HepG2 (cell line): Measurements from ENCODE around the gene APBB2. TPM values are rescaled to one million over a fixed set of nuclear protein-coding genes. Genes with fewer than 3 reads are reported as not detected.

Experiments
- ATAC-seq: fragments of 200-7000 bp; cut with Tn5 transposase; 3 replicates; pipeline ENCODE4 v1.9.1; 2020; ENCODE audit warnings: mild to moderate bottlenecking, moderate library complexity
- BruUV-seq: library from RNA; stranded (reverse); fragments of 400-500 nt; replicated peaks from 2 replicates; lab custom pipeline; 2021; lab: Mats Ljungman, UMichigan
- CTCF ChIA-PET: fragments of 300-600 bp; formaldehyde crosslinking; extraction: SDS; loops from one replicate; lab custom pipeline; 2021; ENCODE audit warnings: low total read pairs, inconsistent platforms, low intra/inter-chr PET ratio; lab: Yijun Ruan, JAX
- POLR2A ChIA-PET: fragments of 350-600 bp; sonication (Branson Sonifier 250); formaldehyde crosslinking; loops from one replicate; lab custom pipeline; 2020; ENCODE audit warnings: antibody characterized with exemption, inconsistent platforms; lab: Yijun Ruan, JAX
- DNase-seq: peaks from one replicate; pipeline ENCODE4 v3.0.0-alpha.2; 2015; ENCODE audit warnings: low spot score
- FAIRE-seq: peaks from 3 replicates; lab custom pipeline; 2011; peaks lifted over from hg19 to GRCh38; lab: Jason Lieb, UNC
- H2AFZ ChIP-seq: one replicate; pipeline ENCODE4 v1.6.1; 2011; ENCODE audit warnings: low read length, inconsistent platforms
- H3K27ac ChIP-seq: fragments of 300-600 bp; 3 replicates; pipeline ENCODE4 v1.8.0; 2011; ENCODE audit warnings: mixed run types, mild to moderate bottlenecking, mixed read lengths, low read length, inconsistent platforms; ENCODE audit not compliant: insufficient read depth; ENCODE audit errors: extremely low read length
- H3K27me3 ChIP-seq, 2 experiments: fragments of 200-600 bp in 1 of 2; 2 replicates in 1 of 2; 3 replicates in 1 of 2; pipeline versions ENCODE4 v1.6.0 to v1.8.0; 2011; ENCODE audit warnings: low read length in 2 of 2, mild to moderate bottlenecking in 2 of 2, moderate library complexity in 2 of 2, inconsistent platforms in 1 of 2; ENCODE audit not compliant: insufficient read depth in 2 of 2, control insufficient read depth in 1 of 2
- H3K36me3 ChIP-seq, 2 experiments: fragments of 200-600 bp in 1 of 2; replicated peaks in 1 of 2; 2 replicates in 1 of 2; 3 replicates in 1 of 2; pipeline versions ENCODE4 v1.5.1 to v1.8.0; 2011; ENCODE audit warnings: low read length in 2 of 2, inconsistent platforms in 1 of 2; ENCODE audit not compliant: insufficient read depth in 2 of 2, control insufficient read depth in 1 of 2
- H3K4me1 ChIP-seq: 2 replicates; pipeline ENCODE4 v1.5.1; 2012; ENCODE audit warnings: low read length, inconsistent platforms; ENCODE audit not compliant: insufficient read depth
- H3K4me2 ChIP-seq: 2 replicates; pipeline ENCODE4 v1.6.0; 2011; ENCODE audit warnings: low read depth, low read length, inconsistent platforms
- H3K4me3 ChIP-seq, 3 experiments: fragments of 200-600 bp in 1 of 3; sonication (generic), shearing (Covaris generic) in 1 of 3; replicated peaks in 1 of 3; 2 replicates each; pipeline ENCODE4 v1.5.1; 2011 to 2016; ENCODE audit warnings: low read length in 3 of 3, inconsistent platforms in 2 of 3, low read depth in 2 of 3, mild to moderate bottlenecking in 2 of 3, control low read depth in 1 of 3, mixed read lengths in 1 of 3; ENCODE audit not compliant: insufficient read depth in 1 of 3
- H3K79me2 ChIP-seq: one replicate; pipeline ENCODE4 v1.6.1; 2011; ENCODE audit warnings: low read length, inconsistent platforms; ENCODE audit not compliant: insufficient read depth
- H3K9ac ChIP-seq: 2 replicates; pipeline ENCODE4 v1.6.0; 2011; ENCODE audit warnings: mild to moderate bottlenecking, low read depth, low read length, inconsistent platforms; ENCODE audit not compliant: insufficient read depth
- H3K9me3 ChIP-seq: 2 replicates; pipeline ENCODE4 v1.5.1; 2012; ENCODE audit warnings: mild to moderate bottlenecking, low read length
- H4K20me1 ChIP-seq: 2 replicates; pipeline ENCODE4 v1.6.0; 2011; ENCODE audit warnings: inconsistent platforms, mild to moderate bottlenecking, low read length, moderate library complexity; ENCODE audit not compliant: insufficient read depth
- CBFB ChIP-seq: sonication (generic); formaldehyde crosslinking; IDR thresholded peaks from 2 replicates; pipeline ENCODE4 v1.4.0; 2020; ENCODE audit warnings: missing genetic modification reagents
- CSRNP2 ChIP-seq: sonication (generic); formaldehyde crosslinking; conservative IDR thresholded peaks from 2 replicates; pipeline ENCODE4 v1.8.0; 2022; ENCODE audit warnings: low read depth, missing genetic modification reagents
- DNMT1 ChIP-seq: sonication (generic); formaldehyde crosslinking; IDR thresholded peaks from 2 replicates; pipeline ENCODE4 v1.5.1; 2020; ENCODE audit warnings: mild to moderate bottlenecking, missing genetic modification reagents
- ETV5 ChIP-seq: IDR thresholded peaks from 2 replicates; pipeline ENCODE4 v1.6.1; 2018; ENCODE audit warnings: missing biosample characterization, missing genetic modification reagents, inconsistent platforms, borderline replicate concordance
- FOXC1 ChIP-seq: sonication (generic); formaldehyde crosslinking; IDR thresholded peaks from 2 replicates; pipeline ENCODE4 v1.8.0; 2022; ENCODE audit warnings: mild to moderate bottlenecking, missing genetic modification reagents, borderline replicate concordance
- HHEX ChIP-seq: IDR thresholded peaks from 2 replicates; pipeline ENCODE4 v1.6.1; 2016; ENCODE audit warnings: control low read depth
- IRF9 ChIP-seq: sonication (generic); formaldehyde crosslinking; IDR thresholded peaks from 2 replicates; pipeline ENCODE4 v1.8.0; 2022; ENCODE audit warnings: missing genetic modification reagents, mild to moderate bottlenecking, borderline replicate concordance
- KLF15 ChIP-seq: sonication (generic); formaldehyde crosslinking; IDR thresholded peaks from 2 replicates; pipeline ENCODE4 v1.8.1; 2023; ENCODE audit warnings: borderline replicate concordance, mild to moderate bottlenecking, inconsistent platforms, missing genetic modification reagents, mixed read lengths
- TP53 ChIP-seq: sonication (generic); formaldehyde crosslinking; conservative IDR thresholded peaks from 2 replicates; pipeline ENCODE4 v1.4.0; 2020; ENCODE audit warnings: missing genetic modification reagents
- ZNF17 ChIP-seq: sonication (generic); formaldehyde crosslinking; IDR thresholded peaks from 2 replicates; pipeline ENCODE4 v1.5.0; 2020; ENCODE audit warnings: mild to moderate bottlenecking, missing genetic modification reagents
- ZNF275 ChIP-seq: sonication (generic); formaldehyde crosslinking; IDR thresholded peaks from 2 replicates; pipeline ENCODE4 v1.8.0; 2022; ENCODE audit warnings: missing genetic modification reagents, mild to moderate bottlenecking, inconsistent platforms, borderline replicate concordance
- ZNF335 ChIP-seq: sonication (generic); formaldehyde crosslinking; IDR thresholded peaks from 2 replicates; pipeline ENCODE4 v1.4.0; 2020; ENCODE audit warnings: missing genetic modification reagents
- ZNF34 ChIP-seq: sonication (generic); formaldehyde crosslinking; IDR thresholded peaks from 2 replicates; pipeline ENCODE4 v1.4.0; 2020; ENCODE audit warnings: mild to moderate bottlenecking, missing genetic modification reagents, borderline replicate concordance
- ZNF484 ChIP-seq: sonication (generic); formaldehyde crosslinking; IDR thresholded peaks from 2 replicates; pipeline ENCODE4 v1.5.1; 2020; ENCODE audit warnings: mild to moderate bottlenecking, low read depth, missing genetic modification reagents, borderline replicate concordance
- ZNF562 ChIP-seq: sonication (generic); formaldehyde crosslinking; IDR thresholded peaks from 2 replicates; pipeline ENCODE4 v1.8.0; 2022; ENCODE audit warnings: missing genetic modification reagents, borderline replicate concordance
- ZNF616 ChIP-seq: sonication (generic); formaldehyde crosslinking; IDR thresholded peaks from 2 replicates; pipeline ENCODE4 v1.5.0; 2020; ENCODE audit warnings: low read depth, mild to moderate bottlenecking, missing genetic modification reagents
- ZNF674 ChIP-seq: sonication (generic); formaldehyde crosslinking; IDR thresholded peaks from 2 replicates; pipeline ENCODE4 v1.5.0; 2020; ENCODE audit warnings: low read depth, mild to moderate bottlenecking, missing genetic modification reagents
- ZSCAN20 ChIP-seq: sonication (generic); formaldehyde crosslinking; IDR thresholded peaks from 2 replicates; pipeline ENCODE4 v1.4.0; 2020; ENCODE audit warnings: missing genetic modification reagents, mild to moderate bottlenecking, borderline replicate concordance
- WGBS: methylation state at CpG from one replicate; pipeline ENCODE4 v1.1.6; 2017; ENCODE audit warnings: low lambda C conversion rate; 5-methylcytosine and 5-hydroxymethylcytosine counted together
- in situ Hi-C: cut with HindIII; loops from 2 replicates; pipeline ENCODE4 v1.10.0; 2017; ENCODE audit warnings: low pct_unique_long_range_greater_than_20kb; ENCODE audit not compliant: extremely low pct_ligation_motif_present
- intact Hi-C: fragments of 100-400 bp; cut with micrococcal nuclease; formaldehyde crosslinking; loops from one replicate; pipeline ENCODE4 v1.10.0; 2022; ENCODE audit not compliant: unreplicated experiment
- polyA plus RNA-seq, 8 experiments: library from polyadenylated mRNA; depleted of rRNA in 3 of 8; stranded (reverse) in 7 of 8; unstranded in 1 of 8; fragments of >200 nt; fragmentation: Illumina TruSeq in 4 of 8; extraction: Trizol in 4 of 8; gene quantifications; 2 replicates each; pipeline versions ENCODE4 v1.2.1 to v1.2.3, GENCODE V29; 2011 to 2016; ENCODE audit warnings: low read depth in 4 of 8, missing spikeins in 1 of 8, mixed read lengths in 1 of 8; ENCODE audit not compliant: insufficient read depth in 1 of 8
- total RNA-seq, 5 experiments: library from RNA; depleted of rRNA; stranded (reverse); fragments of >200 nt; fragmentation: Illumina TruSeq; extraction: Trizol; gene quantifications; 2 replicates each; pipeline ENCODE4 v1.2.3, GENCODE V29; 2016; ENCODE audit warnings: low read depth in 1 of 5

The APBB2 gene
- total and polyA plus RNA-seq, 2 of the 13 experiments (the other 11 are each of a cell fraction or from before 2014, with no cell fraction given): 11.7 to 17.0 TPM

GRCh38 chr4:40857956-40858355, 356.4 kb downstream of the APBB2 start:
- H2AFZ ChIP-seq: no peak overlapping the region
- no peaks in the 10 kb centered on the region for H3K79me2 ChIP-seq
- H3K27ac ChIP-seq: no peak overlapping the region
- BruUV-seq: no TSS peak
- H3K9me3 ChIP-seq: no peaks in the 10 kb centered on the region
- H3K4me3 ChIP-seq: no peak overlapping the region
- no peaks in the 10 kb centered on the region for H3K4me1 ChIP-seq
- FAIRE-seq (no peak), DNase-seq (no peak), ATAC-seq (no peak)
- H3K36me3 ChIP-seq: no peaks in the 10 kb centered on the region; a peak in 1 of 5 replicates
- in situ Hi-C loops (no loop called here), intact Hi-C loops (no loop called here)
- 100% methylated on average over 2 of the region's 2 CpGs for WGBS
- TF ChIP-seq KLF15 (no peak), ZNF34 (CRISPR knock-in tag) (no peak), ZNF674 (no peak), CBFB (CRISPR knock-in tag) (no peak), FOXC1 (no peak), CSRNP2 (CRISPR knock-in tag) (no peak), DNMT1 (CRISPR knock-in tag) (no peak), ZSCAN20 (no peak), ZNF616 (no peak), HHEX (CRISPR knock-in tag) (no peak), TP53 (CRISPR knock-in tag) (no peak), ZNF484 (CRISPR knock-in tag) (no peak), ZNF562 (CRISPR knock-in tag) (no peak), ZNF17 (no peak), IRF9 (CRISPR knock-in tag) (no peak), ETV5 (no peak), ZNF335 (CRISPR knock-in tag) (no peak), ZNF275 (no peak)
- ChIA-PET POLR2A (no interaction called here), CTCF (no interaction called here)
- H3K4me2 ChIP-seq: no peak overlapping the region
- H3K9ac ChIP-seq: no peak overlapping the region
- no peaks in the 10 kb centered on the region for H3K27me3 ChIP-seq
- H4K20me1 ChIP-seq: no peaks in the 10 kb centered on the region
